Measurements from ENCODE around the gene NABP1.

DNA sequence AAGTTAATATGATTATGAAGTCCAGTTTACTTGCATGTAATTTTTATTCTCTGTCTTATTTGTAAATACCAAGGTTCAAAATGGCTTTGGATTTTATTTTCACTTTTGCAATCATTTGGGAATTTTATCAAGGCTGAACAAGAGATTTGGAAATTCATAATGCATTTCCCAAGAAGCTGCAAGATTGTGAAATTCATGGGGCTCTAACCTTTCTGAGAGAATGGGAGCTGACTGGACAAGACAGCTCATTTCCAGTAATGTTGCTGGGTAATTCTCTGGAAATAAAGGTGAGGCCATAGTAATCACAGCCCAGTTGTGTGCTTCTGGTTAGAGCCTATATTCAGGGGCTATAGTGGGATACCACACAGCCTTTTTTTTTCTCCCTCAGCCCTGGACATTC lies 21.5 kb upstream of the NABP1 start:
- TF ChIP-seq EZH2 (IDR thresholded peaks at IDR 0.05; ENCODE audit: insufficient read depth, poor library complexity, severe bottlenecking) (no peak), EZH2phosphoT487 (IDR thresholded peaks at IDR 0.05; ENCODE audit: insufficient read depth, low read depth) (no peak)
